OCI-M1 (cell line): Measurements from ENCODE around the gene RNASEH2B.
A peak's percentile ranks its signal among the peaks of the same experiment; 100 is the strongest.

Experiments used
- DNase-seq: peaks from one replicate; lab custom pipeline; 2025; lab: John Stamatoyannopoulos, UW

RNASEH2B gene

DNA sequence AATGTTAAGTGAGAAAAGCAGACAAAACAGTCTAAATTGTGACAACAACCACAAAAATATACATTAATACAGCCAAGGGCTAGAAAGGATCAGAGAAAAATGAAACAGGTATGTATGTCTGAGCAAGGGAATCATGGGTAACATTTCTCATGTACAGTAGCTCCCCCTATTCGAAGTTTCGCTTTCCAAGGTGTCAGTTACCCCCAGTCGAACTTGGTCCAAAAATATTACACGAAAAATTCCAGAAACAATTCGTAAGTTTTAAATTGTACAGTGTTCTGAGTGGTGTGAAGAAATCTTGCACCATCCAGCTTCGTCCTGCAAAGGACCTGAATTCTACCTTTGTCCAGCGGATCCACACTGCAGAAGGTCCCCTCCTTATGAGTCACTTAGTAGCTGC lies 1.8 kb upstream of the RNASEH2B start:
- DNase-seq = no peak

DNA sequence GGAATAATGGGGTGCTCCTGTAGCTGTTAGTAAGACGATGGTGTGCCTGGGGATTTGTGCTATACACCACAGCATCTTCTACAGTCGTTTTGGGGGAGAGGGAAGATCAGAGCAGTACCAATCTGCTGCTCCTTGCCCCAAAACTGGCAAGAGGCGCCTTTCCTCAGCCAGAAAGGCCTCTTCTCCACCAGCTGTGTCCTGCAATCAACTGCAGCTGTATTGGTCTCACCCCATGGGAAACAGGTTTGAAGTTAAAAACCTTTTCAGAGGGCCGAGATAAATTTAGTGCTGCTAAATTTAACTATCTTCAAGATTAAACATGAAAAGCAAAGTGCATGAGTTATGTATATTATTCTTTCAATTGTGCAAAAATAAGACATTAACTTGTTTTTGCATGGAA lies 1.2 kb upstream of the RNASEH2B start:
- DNase-seq = no peak

DNA sequence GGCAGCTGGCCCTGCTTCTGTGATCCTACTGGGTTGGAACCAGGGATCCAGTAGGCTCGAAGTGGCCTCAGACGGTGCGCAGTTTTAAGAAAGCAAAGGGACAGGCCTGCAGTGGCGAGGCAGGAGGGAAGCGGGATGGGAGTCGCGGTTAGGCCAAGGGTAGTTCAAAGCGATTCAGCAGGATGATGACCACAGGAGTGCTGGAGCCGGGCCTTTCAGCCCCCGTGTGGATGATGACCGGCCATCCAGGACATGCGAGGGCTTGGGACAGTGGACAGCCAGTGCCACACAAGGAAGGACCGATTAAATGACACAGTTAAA lies 854 bp downstream of the RNASEH2B start:
- peak; percentile 80 for DNase-seq

DNA sequence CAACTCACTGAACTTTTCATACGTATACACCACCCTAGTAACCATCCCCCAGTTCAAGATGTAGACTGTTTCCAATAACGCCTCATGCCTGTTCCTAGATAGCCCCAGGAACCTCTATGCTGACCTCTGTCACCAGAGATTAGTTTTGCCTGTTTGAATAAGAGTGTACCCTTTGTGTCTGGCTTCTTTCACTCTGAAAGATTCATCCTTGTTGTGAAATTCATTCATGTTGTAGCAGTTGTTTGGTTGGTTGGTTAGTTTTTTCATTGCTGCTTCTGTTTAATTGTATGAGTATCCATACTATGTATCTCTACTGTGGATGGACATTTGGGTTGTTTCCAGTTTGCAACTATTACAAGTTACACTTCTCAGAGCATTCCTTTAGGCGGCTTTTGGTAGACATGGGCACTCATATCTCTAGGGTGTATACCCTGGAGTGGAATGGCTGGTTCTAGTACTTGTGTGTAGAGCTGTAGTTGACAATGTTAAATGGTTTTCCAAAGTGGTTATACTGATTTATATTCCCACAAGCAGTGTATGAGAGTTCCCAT lies 1.6 kb downstream of the RNASEH2B start:
- peak; percentile 81 for DNase-seq

DNA sequence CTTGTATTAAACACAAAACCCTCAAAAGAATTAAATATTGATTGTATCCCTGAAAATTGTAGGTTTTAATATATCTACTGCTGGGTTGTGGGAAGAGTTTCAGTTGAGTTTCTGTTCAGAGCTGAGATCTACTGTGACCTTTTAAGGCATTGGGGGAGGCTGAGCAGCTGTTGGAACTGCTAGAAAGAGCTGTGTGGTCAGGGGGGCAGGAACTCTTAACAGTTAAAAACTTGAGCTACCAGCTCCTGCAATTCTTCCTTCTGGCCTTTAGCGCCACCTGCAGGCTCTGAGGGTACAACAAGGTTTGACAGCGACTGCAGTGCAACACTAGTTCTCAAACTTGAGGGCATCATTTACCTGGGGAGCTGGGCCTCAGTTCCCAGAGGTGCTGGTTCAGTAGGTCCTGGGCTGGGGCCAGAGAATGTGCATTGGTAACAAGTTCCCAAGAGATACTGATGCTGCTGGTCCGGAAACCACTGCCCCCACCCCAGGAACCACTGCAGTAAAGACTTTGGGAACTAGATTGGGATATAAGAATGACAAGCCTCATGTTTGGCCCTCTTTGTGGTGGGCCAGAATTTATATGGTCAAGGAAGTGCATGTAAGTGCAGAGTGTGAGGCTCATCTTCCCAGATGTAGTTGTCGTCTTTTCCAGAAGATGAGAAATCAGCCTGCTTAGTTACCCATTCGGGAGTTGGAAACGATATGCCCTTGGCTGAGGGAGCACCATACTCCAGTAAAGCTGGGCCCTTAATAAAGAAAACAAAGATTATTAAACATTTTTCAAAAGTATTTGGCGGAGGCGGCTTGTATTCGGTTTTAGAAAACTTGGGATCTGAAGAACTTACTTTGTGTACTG lies 2.6 kb downstream of the RNASEH2B start:
- DNase-seq = peak; percentile 98

DNA sequence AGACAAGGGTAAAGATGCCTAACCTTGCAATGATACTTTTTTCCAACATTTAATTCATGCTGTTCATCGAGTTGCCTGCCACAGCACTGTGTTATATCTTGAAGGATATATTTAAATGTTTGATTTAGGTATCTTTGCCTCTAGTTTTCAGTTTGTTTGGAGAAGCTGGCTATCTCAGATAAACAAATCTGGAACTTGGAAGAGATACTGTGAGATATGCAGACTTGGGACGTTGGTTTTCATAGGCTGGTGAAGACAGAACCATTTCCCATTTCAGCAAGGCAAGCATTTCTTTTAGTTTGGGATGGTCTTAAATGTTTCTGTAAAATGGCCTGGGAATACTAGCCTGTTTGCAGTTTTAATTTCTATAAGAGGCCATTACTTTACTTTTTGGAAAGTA lies 3.3 kb downstream of the RNASEH2B start:
- DNase-seq = peak; percentile 39

DNA sequence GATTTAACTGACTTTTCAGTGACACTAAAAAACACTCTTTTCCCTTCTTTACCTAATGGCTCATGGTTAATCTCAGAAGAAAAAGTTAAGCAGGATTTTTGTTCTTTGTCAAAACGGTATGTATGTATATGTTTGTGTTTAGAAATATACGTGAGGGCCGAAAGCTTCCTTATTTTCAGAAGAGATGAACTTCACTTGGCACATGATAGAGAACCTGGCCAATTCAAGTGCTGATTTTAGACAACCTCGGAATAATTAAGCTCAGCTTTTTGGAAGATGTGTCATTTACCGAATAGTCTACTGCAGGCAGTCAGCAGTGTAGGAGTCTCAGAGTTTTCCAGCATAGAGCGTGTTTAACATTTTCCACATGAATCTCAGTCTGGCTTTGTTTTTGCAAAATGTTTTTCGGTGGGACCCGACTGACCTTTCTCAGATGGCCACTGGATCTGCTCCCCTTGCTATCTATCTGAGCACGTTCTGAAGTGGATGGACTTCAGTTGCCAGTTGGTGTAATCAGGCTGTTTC lies 4.6 kb downstream of the RNASEH2B start:
- DNase-seq = peak; percentile 57

DNA sequence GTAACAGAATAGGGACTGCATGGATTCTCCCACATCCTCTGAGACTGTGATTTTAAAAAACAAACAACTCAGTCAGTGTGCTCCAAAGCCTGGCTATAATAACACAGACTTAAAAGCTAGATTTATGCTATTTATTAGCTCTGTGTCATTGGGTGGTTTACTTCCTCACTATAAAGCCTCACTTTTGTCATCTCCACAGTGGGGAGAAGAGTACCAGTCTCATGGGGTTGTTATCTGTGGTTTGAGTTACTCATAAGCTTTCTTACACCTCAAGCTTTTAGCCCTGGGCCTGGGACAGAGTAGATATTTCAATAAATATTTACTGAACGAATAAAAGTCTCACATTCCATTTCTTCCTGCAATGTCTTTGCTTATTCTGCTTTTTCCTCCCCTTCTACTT lies 5.3 kb downstream of the RNASEH2B start:
- DNase-seq = peak; percentile 68

DNA sequence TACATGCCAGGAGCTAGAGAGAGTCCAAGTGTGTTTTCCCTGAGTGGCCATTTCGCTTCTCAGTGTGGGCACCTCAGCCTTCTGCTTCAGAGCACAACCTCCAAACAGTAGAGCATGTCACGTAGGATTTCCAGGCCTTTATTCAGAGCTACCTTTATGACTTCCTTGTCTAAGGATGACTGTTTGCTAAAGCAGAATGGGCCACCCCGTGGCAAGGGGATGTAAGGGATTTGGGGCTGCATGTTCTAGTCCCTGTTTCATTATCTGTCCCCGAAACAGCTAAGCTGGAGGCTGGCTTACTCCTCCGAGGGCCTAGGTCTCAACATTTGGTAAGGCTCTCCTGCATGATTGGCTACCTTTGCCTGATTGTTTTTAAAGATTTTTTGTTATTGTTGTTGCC lies 6.0 kb downstream of the RNASEH2B start:
- peak; percentile 49 for DNase-seq

DNA sequence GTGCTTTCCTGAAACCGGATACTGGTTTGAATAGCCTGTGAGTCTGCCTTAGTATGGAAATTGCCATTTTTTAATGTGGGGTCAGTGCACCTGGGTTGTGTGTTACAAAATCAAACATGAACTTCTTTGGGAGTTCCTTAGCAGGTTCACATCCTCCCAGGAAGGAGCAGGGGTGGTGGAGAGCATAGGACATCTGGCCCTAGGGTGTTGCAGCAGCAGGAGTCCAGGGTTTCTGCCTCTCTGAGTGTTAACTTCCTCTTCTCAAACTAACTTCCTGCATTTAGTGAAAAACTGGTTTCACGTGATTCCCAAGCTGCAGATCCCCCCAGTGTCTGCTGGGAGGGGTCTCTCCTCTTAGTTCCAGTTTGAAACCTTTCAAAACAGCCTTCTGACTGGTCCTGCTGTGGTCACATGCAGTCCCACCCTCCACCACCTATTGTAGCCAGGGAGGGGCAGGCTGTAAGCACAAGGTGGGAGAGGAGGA lies 7.2 kb downstream of the RNASEH2B start:
- peak; percentile 92 for DNase-seq

DNA sequence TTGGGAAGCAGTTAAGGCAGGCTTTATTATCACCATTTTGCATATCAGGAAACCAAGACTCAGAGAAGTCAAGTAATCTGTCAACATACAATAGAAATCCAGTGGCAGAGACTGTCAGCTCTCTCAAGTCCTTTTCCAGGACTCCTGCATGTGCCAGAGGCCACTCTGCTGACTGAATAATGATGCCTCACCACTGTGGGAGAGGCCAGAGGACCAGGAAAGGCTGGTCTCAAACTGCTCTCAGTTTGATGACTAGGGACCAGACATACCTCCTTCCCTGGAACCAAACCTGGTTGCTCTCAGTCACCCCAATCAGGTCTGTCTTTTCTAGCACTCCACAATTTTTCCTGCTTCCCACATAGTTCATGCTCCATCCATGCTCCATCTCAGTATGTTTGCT lies 8.0 kb downstream of the RNASEH2B start:
- no peak for DNase-seq

DNA sequence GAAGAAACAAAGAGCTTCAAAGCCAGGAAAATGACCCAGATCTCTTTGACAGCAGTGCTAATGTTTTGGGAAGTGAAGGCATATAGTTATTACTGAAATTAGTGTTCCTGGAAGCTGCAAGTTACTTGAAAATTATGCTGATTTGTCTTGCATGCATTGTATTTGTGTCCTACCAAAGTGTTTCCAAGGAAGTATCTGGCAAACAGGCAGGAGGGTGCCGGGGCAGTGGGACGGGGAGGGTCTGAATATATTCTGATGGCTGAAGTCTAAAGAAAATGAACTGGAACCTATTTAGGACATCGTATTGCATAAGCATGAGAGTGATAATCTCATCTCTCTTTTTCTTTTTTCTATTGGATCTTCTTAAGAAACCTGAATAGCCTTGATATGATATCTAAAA lies 9.0 kb downstream of the RNASEH2B start:
- peak; percentile 34 for DNase-seq

DNA sequence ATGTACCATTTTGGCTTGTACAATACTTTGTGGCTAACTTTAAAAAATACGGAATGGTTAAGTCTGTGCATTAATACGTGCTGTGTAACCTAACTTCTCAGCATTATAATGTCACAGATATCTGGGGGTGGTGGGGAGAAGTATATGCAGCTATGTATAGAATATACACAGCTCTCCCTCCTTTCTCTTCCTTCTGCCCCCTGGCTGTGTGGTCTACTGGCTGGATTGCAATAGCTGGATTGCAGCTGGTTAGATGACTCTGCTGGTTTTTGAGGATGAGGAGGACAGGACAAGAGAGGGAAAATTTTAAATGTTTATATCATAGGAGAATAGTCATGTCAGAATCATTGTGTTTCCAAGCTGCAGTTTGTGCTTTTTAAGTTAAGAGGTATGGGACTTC lies 9.7 kb downstream of the RNASEH2B start:
- peak; percentile 36 for DNase-seq

DNA sequence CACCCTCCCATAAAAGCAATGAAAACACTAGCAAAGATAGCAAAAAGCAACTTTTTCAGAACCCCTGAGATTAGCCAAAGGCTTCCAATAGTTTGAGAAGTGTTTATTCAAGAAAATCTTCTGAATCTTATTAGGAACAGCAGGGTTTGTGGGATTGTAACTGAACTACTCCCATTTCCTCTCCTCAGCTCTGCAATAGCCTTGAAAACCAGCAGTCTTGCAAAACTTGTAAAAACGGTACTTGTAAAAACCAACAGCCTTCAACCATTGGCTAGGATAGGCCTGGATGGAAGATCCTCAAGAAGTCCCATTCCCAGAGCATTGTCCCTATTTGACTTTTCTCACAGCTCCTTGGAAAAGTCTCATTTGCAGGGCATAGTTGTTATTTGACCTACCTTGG lies 12.1 kb downstream of the RNASEH2B start:
- no peak for DNase-seq

DNA sequence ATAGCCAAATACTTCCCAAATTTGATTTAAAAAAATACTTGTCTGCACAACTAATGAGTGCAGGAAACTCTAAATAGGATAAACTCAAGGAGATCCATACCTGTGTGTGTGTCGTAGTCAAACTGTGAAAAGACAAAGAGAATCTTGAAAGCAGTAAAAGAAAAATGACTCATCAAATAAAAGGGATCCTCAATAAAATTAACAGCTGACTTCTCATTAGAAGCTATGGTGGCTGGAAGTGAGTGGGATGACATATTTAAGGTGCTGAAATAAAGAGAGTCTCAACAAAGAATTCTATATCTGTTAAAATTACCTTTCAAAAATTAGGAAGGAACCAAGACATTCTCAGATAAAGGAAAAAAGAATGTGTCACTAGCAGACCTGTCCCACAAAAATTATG lies 13.7 kb downstream of the RNASEH2B start:
- peak; percentile 21 for DNase-seq

DNA sequence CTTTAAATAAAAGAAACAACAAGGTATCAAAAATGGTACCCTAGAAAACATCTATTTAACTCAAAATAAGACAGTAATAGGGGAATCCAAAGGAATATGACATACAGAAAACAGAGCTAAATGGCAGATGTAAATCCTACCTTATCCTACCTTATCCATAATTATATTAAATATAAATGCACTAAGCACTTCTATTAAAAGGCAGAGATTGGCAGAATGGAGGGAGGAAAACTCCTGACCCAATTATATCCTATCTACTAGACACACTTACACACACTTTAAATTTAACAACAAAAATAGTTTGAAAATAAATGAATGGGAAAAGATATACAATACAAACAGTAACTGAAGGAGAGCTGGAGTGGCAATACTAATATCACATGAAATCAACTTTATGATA lies 14.4 kb downstream of the RNASEH2B start:
- DNase-seq = no peak

DNA sequence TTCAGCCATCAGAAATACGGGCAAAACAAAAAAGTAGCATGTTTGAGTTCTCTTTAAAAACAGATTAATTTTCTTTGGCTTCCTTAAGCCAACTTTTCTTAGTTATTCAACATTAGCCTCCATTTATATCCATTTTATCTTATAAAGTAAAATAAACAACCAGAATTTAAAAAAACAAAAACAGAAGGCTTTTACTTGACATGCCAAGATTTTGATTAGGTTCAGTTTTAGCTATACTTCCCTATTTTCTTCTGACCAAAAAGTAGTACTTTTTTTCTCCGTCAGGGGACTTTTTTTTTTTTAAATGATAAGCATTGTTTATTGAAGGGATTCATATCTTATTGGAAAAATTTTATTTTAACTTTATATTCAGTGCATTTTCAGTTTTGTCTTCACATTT lies 18.1 kb downstream of the RNASEH2B start:
- DNase-seq = peak; percentile 52

DNA sequence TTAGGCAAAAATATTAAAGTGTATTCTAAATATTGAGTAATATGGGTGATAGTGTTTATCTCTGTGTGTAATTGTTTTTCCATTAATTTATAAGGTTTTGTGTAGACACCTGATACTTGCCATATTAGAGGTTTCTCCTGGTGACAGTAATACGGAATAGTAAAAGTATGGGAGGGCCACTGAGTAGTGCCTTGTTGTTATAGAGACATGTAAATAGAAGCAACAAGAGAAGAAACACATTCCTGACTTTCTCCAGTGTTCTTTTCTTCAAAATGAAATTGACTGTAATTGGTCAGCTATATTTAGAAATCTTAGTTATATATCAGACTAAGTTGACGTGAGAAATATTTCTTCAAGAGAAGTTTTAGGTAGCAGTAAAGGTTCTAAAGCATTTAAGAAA lies 18.5 kb downstream of the RNASEH2B start:
- DNase-seq = no peak

DNA sequence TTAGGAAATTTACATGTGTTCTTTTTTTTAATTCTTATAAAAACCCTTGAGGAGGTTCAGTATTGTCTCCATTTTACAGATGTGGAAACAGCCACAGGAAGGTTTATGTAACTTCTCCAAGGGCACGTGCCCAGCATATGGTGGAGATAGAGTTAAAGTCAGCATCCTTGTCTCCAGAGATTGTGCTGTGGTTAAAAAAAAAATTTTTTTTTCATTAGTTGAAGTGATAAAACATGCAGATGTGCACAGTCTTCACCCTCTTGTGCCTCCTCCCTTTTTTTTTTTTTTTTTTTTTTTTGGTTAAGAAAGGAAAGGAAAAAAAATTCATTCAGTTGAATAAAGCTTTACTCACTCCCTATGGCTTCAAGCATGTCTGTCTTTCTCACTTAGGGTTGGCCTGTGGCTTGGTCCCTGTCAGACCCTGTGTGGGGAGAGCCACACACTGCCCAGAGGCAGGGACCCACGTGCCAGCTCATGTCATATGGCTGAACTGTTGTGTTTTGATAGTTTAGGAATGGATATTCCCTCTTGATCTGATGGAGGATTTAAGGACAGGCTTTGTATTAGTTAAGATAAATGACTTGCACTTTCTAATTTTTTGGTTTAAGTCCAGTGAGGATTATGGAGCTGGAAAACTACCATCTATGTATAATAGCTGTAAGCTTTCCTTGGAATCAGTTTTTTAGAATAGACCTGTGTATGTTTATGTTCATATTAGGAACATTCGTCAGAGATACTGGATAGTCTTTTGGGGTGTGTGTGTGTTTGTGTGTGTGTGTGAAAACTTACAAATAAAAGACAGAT lies 19.3 kb downstream of the RNASEH2B start:
- peak; percentile 81 for DNase-seq

DNA sequence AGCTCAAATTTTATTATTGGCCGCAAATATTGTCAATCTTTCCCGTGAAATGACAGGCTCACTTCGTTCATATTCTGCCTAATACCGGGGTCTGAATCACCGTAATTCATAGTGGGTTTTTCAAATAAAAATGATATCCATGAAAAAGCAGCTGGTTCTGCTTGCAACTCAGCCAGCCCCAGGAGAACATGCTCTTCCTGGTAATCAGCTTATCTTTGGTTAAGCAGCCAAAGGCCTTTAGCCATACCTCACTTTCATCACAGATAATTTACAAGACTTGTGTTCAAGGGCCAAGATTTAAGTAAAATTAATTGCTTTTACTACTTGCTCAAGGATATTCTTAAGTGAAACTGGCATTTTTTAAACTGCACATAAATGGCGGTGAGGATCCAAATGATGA lies 22.5 kb downstream of the RNASEH2B start:
- peak; percentile 52 for DNase-seq

DNA sequence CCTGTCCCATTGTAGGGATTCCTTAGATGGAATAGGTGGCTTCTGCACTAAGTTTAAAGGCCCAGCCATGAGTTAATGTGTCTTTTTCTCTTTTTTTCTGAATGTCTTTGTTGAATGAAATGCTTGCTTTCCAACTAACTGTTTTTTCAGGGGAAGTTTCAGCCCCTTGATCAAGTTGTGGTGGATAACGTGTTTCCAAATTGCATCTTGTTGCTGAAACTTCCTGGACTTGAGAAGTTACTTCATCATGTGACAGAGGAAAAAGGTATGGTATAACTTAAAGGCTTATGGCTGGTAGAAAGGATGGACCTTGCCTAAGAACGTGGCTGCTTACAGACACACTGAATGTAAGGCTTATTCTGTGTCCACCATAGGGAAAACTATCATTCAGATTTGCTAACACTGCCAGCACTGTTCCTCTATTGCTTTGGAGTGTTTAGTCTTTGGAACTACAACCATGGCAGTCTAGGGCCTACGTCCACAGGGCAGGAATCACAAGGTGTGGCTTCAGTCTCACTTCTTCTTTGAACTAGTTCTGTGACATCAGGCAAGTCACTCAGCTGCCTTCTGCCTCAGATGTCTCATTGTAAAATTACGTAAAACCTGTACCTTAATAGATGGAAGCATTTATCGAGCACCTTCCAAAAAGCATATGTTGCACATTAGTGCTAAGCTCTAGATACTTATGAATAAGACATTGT lies 25.3 kb downstream of the RNASEH2B start:
- DNase-seq = no peak

DNA sequence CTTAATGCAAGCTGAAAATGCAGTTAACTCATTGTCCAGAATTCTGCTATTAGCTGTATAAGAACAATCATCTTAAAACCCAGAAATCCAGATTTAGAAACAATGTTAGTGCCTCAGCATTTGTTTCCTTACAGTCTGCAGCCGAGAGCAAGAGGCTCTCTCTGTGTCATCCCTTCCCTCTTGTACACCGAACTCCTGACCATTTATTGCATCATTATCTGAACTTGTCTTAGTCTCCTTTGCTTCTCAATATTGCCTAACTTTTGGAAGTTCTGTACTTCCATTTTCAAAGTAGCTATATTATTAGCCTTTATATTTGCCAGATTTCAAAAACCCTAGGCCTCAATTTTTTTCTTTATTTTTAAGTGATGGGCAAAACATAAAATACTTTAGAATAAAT lies 27.1 kb downstream of the RNASEH2B start:
- DNase-seq = peak; percentile 12
